K562 (cell line): ENCODE measurements around the gene UBL3. TPM values are rescaled to one million over a fixed set of nuclear protein-coding genes. Genes with fewer than 3 reads are reported as not detected.

Experiments
- ATAC-seq: fragments of 200-7000 bp; cut with Tn5 transposase; 3 replicates; pipeline ENCODE4 v1.9.1; 2020; ENCODE audit warnings: moderate library complexity
- BruUV-seq: library from RNA; stranded (reverse); fragments of 400-500 nt; replicated peaks from 2 replicates; lab custom pipeline; 2021; lab: Mats Ljungman, UMichigan
- CTCF ChIA-PET: fragments of 300-600 bp; formaldehyde crosslinking; extraction: SDS; loops from one replicate; lab custom pipeline; 2021; ENCODE audit warnings: low intra/inter-chr PET ratio; lab: Yijun Ruan, JAX
- POLR2A ChIA-PET: fragments of 300-600, 350-650 bp; sonication (Branson Sonifier 250); formaldehyde crosslinking; extraction: SDS; loops from one replicate; lab custom pipeline; 2021; ENCODE audit warnings: antibody characterized with exemption, inconsistent platforms; lab: Yijun Ruan, JAX
- DNase-seq, 4 experiments: peaks; one replicate each; pipeline versions ENCODE4 v3.0.0 to v3.0.0-alpha.2; 2011 to 2018; ENCODE audit warnings: low spot score in 3 of 4, mixed read lengths in 3 of 4; ENCODE audit errors: extremely low read depth in 1 of 4
- FAIRE-seq: peaks from 2 replicates; lab custom pipeline; 2011; peaks lifted over from hg19 to GRCh38; lab: Jason Lieb, UNC
- H2AFZ ChIP-seq: 2 replicates; pipeline ENCODE4 v1.6.0; 2011; ENCODE audit warnings: low read depth, low read length, control low read depth, inconsistent platforms
- H3K27ac ChIP-seq: fragments of 200-600 bp; 3 replicates; pipeline ENCODE4 v1.8.0; 2011; ENCODE audit warnings: low read depth, mild to moderate bottlenecking, control low read depth, inconsistent platforms, low read length, moderate library complexity, mixed read lengths; ENCODE audit errors: extremely low read depth
- H3K27me3 ChIP-seq, 2 experiments: fragments of 300-600 bp in 1 of 2; 2 replicates in 1 of 2; 3 replicates in 1 of 2; pipeline versions ENCODE4 v1.6.0 to v1.8.0; 2011; ENCODE audit warnings: inconsistent platforms in 2 of 2, low read length in 2 of 2, mild to moderate bottlenecking in 1 of 2, mixed read lengths in 1 of 2, moderate library complexity in 1 of 2; ENCODE audit not compliant: control insufficient read depth in 2 of 2, insufficient read depth in 2 of 2
- H3K36me3 ChIP-seq: fragments of 300-600 bp; 3 replicates; pipeline ENCODE4 v1.8.0; 2011; ENCODE audit warnings: mild to moderate bottlenecking, low read length, inconsistent platforms; ENCODE audit not compliant: control insufficient read depth, insufficient read depth
- H3K4me1 ChIP-seq, 2 experiments: fragments of 200-600 bp in 1 of 2; replicated peaks in 1 of 2; 2 replicates in 1 of 2; 3 replicates in 1 of 2; pipeline versions ENCODE4 v1.5.1 to v1.8.0; 2011; ENCODE audit warnings: inconsistent platforms in 2 of 2, low read length in 2 of 2, mild to moderate bottlenecking in 1 of 2, mixed read lengths in 1 of 2, moderate library complexity in 1 of 2; ENCODE audit not compliant: control insufficient read depth in 2 of 2, insufficient read depth in 2 of 2
- H3K4me2 ChIP-seq: 2 replicates; pipeline ENCODE4 v1.6.1; 2011; ENCODE audit warnings: low read length, control low read depth, inconsistent platforms, mixed read lengths; ENCODE audit not compliant: insufficient read depth
- H3K4me3 ChIP-seq: fragments of 200-600 bp; sonication (generic), shearing (Covaris generic); 2 replicates; pipeline ENCODE4 v1.5.1; 2016; ENCODE audit warnings: control low read depth, inconsistent platforms
- H3K79me2 ChIP-seq: fragments of 200-600 bp; 3 replicates; pipeline ENCODE4 v1.8.0; 2011; ENCODE audit warnings: low read length, inconsistent platforms; ENCODE audit not compliant: control insufficient read depth, insufficient read depth
- H3K9ac ChIP-seq, 2 experiments: 2 replicates each; pipeline versions ENCODE4 v1.6.0 to v1.6.1; 2011; ENCODE audit warnings: low read depth in 2 of 2, low read length in 2 of 2, control low read depth in 1 of 2, inconsistent platforms in 1 of 2, mild to moderate bottlenecking in 1 of 2, mixed read lengths in 1 of 2; ENCODE audit not compliant: insufficient read depth in 1 of 2
- H3K9me1 ChIP-seq: one replicate; pipeline ENCODE4 v1.6.0; 2011; ENCODE audit warnings: inconsistent platforms, mild to moderate bottlenecking, low read length, moderate library complexity; ENCODE audit not compliant: control insufficient read depth, insufficient read depth
- H3K9me3 ChIP-seq: replicated peaks from 2 replicates; pipeline ENCODE4 v1.5.1; 2011; ENCODE audit warnings: low read depth, low read length, inconsistent platforms; ENCODE audit not compliant: control insufficient read depth, insufficient read depth
- H4K20me1 ChIP-seq: replicated peaks from 2 replicates; pipeline ENCODE4 v1.6.1; 2011; ENCODE audit warnings: low read length, inconsistent platforms, mixed read lengths; ENCODE audit not compliant: control insufficient read depth, insufficient read depth
- DIDO1 ChIP-seq: fragments of 450-650 bp; IDR thresholded peaks from 2 replicates; pipeline ENCODE4 v1.6.1; 2016; ENCODE audit warnings: low read depth, missing biosample characterization, missing genetic modification characterization
- MAFG ChIP-seq: fragments of 450-650 bp; conservative IDR thresholded peaks from 2 replicates; pipeline ENCODE4 v1.6.1; 2016; ENCODE audit warnings: missing genetic modification characterization, missing compliant biosample characterization
- NFE2 ChIP-seq: IDR thresholded peaks from 2 replicates; pipeline ENCODE4 v1.6.1; 2014; ENCODE audit warnings: antibody characterized with exemption, low read depth
- PBX2 ChIP-seq, 2 experiments: IDR thresholded peaks in 1 of 2; conservative IDR thresholded peaks in 1 of 2; 2 replicates each; pipeline ENCODE4 v1.6.1; 2016; ENCODE audit warnings: low read depth in 2 of 2, mild to moderate bottlenecking in 1 of 2, missing compliant biosample characterization in 1 of 2, missing genetic modification characterization in 1 of 2, moderate library complexity in 1 of 2
- PKNOX1 ChIP-seq: fragments of 450-650 bp; IDR thresholded peaks from 2 replicates; pipeline ENCODE4 v1.6.1; 2016
- RFX1 ChIP-seq: fragments of 450-650 bp; IDR thresholded peaks from 2 replicates; pipeline ENCODE4 v1.6.1; 2016; ENCODE audit warnings: mild to moderate bottlenecking, moderate library complexity
- TAF1 ChIP-seq: IDR thresholded peaks from 2 replicates; pipeline ENCODE4 v1.6.1; 2011; ENCODE audit warnings: mild to moderate bottlenecking, low read length, moderate library complexity; ENCODE audit not compliant: insufficient read depth, control insufficient read depth, severe bottlenecking; ENCODE audit errors: extremely low read depth
- ZSCAN32 ChIP-seq: fragments of 450-650 bp; formaldehyde crosslinking; IDR thresholded peaks from 2 replicates; pipeline ENCODE4 v1.4.0; 2020; ENCODE audit warnings: mild to moderate bottlenecking, moderate library complexity
- WGBS: fragments of 100-300 bp; shearing (Covaris generic); methylation state at CpG from one replicate; pipeline ENCODE4 v1.1.6; 2016; ENCODE audit warnings: low coverage, mixed read lengths; ENCODE audit not compliant: insufficient coverage; ENCODE audit errors: missing lambda C conversion rate; 5-methylcytosine and 5-hydroxymethylcytosine counted together
- in situ Hi-C: fragments of 300-500 bp; cut with MboI; formaldehyde crosslinking; loops from 4 replicates; pipeline ENCODE4 v1.15.0; 2018; ENCODE audit warnings: inconsistent platforms, mixed read lengths
- intact Hi-C: fragments of 100-400 bp; cut with micrococcal nuclease; formaldehyde crosslinking; loops from 2 replicates; pipeline ENCODE4 v1.14.2; 2022
- polyA plus RNA-seq, 8 experiments: library from polyadenylated mRNA; depleted of rRNA in 4 of 8; stranded (reverse) in 5 of 8; unstranded in 3 of 8; fragments of >200 nt; fragmentation: Nextera tagmentation in 2 of 8; fragmentation: Illumina TruSeq in 1 of 8; extraction: Ambion mirVana in 2 of 8; extraction: Trizol in 1 of 8; gene quantifications; 2 replicates each; pipeline versions ENCODE4 v1.2.1 to v1.2.3, GENCODE V29; 2011 to 2014; ENCODE audit warnings: inconsistent platforms in 1 of 8, missing spikeins in 1 of 8
- total RNA-seq, 7 experiments: library from RNA; depleted of rRNA in 6 of 7; stranded (reverse); fragments of >200 nt in 6 of 7; fragmentation: Illumina TruSeq in 2 of 7; extraction: Trizol in 2 of 7; gene quantifications; 2 replicates each; pipeline versions ENCODE4 v1.2.1 to v1.2.3, GENCODE V29; 2011 to 2021; ENCODE audit warnings: low replicate concordance in 1 of 7

Gene UBL3
- total and polyA plus RNA-seq, 9 of the 15 experiments (the other 6 are each of a cell fraction or from before 2014, with no cell fraction given) = 0.64 to 2.4 (median 1.8) TPM

GRCh38 chr13:29754473-29754806 is 96.0 kb downstream of the UBL3 start:
- ChIA-PET CTCF (no interaction called here), POLR2A (no interaction called here)
- Histone ChIP-seq H3K79me2 (no peaks in the 10 kb centered on the region), H2AFZ (no peak overlapping the region), H3K4me1 (no peaks in the 10 kb centered on the region), H3K27me3 (no peaks in the 10 kb centered on the region; a peak in 1 of 5 replicates), H3K4me3 (no peak overlapping the region), H4K20me1 (no peaks in the 10 kb centered on the region), H3K36me3 (no peaks in the 10 kb centered on the region), H3K9me1 (no peaks in the 10 kb centered on the region), H3K4me2 (no peak overlapping the region), H3K9me3 (no peaks in the 10 kb centered on the region), H3K27ac (no peak overlapping the region), H3K9ac (no peak overlapping the region)
- TF ChIP-seq RFX1 (peak; percentile 84), ZSCAN32 (CRISPR knock-in tag) (no peak), DIDO1 (no peak), TAF1 (no peak), NFE2 (peak; percentile 34; the same call in 1 of the 2 replicates), MAFG (tag) (peak; percentile 37; the same call in 1 of the 2 replicates), PBX2 (CRISPR knock-in tag; IDR thresholded peaks at IDR 0.05; ENCODE audit: low read depth) (no peak), PBX2 (tag; conservative IDR thresholded peaks at IDR 0.05; ENCODE audit: low read depth) (peak; percentile 59; the same call in 1 of the 2 replicates), PKNOX1 (peak; percentile 87)
- in situ Hi-C loops = no loop called here
- intact Hi-C loops = no loop called here
- WGBS = 0% methylated on average over 4 of the region's 4 CpGs
- no TSS peak for BruUV-seq
- ATAC-seq = no peak
- FAIRE-seq = no peak
- peak in 1 of 4 experiments; percentile 4 for DNase-seq
